ACHN (cell line): ENCODE data around the gene NPHP4.

Experiments used
- DNase-seq: peaks from one replicate; pipeline ENCODE4 v3.0.0-alpha.2; 2015
- in situ Hi-C: cut with HindIII; loops from 2 replicates; pipeline ENCODE4 v1.10.0; 2017; ENCODE audit warnings: low sequenced_read_pairs, low pct_ligation_motif_present, low pct_unique_long_range_greater_than_20kb

The NPHP4 gene

GRCh38 chr1:5979536-5980313 is 12.5 kb downstream of the NPHP4 start:
- in situ Hi-C loops: no loop called here
- DNase-seq: no peak

DNA sequence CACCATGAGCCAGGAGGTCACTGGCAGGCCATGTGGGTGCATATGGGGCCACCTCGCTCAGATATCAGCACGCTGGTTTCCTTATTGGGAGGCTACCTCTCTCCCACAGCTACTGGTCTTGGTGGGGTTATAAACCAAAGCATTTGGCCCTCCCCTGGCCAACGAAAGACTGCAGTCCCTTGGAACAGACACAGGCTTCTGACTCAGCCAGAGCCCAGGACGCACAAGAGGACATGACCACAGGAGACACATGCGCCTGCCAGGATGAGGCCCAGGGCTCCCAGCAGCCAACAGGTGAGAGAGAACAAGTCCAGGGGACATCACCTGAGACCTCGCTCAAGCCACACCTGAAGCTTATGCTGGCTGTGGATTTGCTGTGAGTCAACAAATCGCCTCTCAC is 13.8 kb downstream of the NPHP4 start:
- peak; percentile 4 for DNase-seq
- in situ Hi-C loops: no loop called here

DNA sequence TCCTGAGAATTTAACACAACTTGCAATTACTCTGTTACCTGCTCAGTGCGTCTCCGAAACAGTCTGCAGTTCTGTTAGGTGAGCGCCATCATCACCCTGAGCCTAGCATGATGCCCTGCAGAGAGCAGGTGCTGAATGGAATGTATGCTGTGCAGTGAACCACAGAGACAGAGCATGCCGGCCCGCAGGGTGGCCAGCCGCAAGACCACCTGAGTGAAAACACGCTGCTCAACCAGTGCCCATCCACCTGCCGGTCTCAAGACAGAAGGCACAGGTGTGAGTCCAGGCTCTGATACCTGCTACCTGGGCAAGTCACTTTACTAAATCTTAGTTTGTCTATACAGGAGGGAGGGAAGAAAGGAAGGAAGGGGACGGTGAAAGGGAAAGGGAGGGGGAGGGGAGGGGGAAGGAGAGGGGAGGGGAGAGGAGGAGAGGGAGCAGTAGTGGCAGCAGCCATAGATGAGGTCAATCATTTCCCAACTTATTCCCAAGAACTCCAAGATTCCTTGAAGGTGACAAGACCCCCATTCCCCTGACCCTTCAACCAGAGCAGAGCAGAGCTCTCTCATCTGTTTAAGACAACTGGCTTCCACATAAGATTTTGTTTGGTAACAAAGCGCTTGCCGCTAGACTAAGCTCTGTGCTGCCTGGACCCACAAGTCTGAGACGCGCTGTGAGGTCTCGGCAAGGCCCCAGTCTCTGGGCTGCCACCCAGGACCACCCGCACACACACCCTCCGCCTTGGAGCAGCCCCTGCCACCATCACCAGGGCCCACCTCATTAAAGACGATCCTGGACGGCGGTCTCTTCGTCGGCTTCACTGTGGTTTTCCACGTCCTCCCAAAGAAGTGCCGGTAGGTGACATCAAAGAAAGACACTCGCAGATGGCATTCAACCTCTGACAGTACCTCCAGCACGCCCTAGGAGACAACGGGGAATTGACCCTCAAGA is 14.5 kb downstream of the NPHP4 start:
- DNase-seq: peak; percentile 15
- in situ Hi-C loops: no loop called here

GRCh38 chr1:5976726-5977493 is 15.3 kb downstream of the NPHP4 start:
- DNase-seq: no peak
- in situ Hi-C loops: no loop called here

GRCh38 chr1:5976231-5976630 is 16.0 kb downstream of the NPHP4 start:
- no peak for DNase-seq
- in situ Hi-C loops: no loop called here

GRCh38 chr1:5975133-5975880 is 16.9 kb downstream of the NPHP4 start:
- in situ Hi-C loops: no loop called here
- DNase-seq: peak; percentile 54

GRCh38 chr1:5974631-5975030 is 17.6 kb downstream of the NPHP4 start:
- in situ Hi-C loops: no loop called here

GRCh38 chr1:5973771-5974170 is 18.5 kb downstream of the NPHP4 start:
- DNase-seq: no peak
- in situ Hi-C loops: no loop called here

More at GRCh38 chr1:5974631-5975030, 17.6 kb downstream of the NPHP4 start:
- DNase-seq: no peak

DNA sequence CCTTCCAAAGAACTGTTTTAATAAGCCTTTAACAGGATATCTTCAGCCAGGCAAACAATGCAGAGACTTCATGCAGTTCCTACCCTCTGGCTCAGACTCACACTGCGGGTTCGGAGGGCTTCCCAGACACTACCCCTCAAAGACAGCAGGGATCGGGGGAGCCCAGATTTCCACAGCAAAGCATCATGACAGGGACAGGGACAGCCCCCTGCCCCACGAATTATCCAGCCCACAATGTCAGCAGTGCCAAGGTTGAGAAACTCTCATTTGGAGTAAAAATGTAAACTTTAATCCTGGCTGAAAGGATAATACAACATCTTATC is 20.1 kb downstream of the NPHP4 start:
- in situ Hi-C loops: no loop called here
- DNase-seq: no peak

DNA sequence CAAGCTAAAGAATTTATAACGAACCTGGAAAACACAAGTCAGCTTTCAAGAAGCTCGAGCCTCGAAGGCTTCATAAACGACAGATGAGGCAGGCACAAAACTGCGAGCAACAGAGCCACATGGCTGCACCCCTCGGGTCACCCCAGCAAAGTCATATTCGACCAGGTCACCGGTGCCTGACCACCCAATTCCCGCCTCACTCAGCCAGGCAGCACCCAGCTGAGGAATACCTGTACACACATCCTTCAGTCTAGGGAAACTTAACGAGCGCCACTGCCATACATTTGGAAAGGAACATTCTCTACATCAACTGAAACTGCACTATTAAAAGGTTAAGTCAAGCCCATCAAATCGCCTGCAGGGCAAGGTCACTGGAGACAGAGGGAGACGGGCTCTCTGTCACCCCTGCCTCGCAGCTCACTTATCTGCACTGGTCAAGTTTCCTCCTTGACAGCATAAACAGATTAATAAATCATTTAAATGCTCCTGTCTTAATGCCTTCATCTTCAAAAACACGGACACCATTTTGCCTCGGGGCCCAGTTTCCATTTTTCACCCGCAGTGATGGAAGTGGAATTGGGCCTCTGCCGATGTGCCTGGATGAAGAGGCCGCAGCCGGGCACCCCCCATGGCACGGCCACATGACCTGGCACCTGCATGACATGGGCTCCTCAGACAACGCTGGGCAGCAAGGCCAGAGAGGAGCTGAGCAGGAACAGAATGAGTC is 20.6 kb downstream of the NPHP4 start:
- in situ Hi-C loops: no loop called here
- DNase-seq: no peak

DNA sequence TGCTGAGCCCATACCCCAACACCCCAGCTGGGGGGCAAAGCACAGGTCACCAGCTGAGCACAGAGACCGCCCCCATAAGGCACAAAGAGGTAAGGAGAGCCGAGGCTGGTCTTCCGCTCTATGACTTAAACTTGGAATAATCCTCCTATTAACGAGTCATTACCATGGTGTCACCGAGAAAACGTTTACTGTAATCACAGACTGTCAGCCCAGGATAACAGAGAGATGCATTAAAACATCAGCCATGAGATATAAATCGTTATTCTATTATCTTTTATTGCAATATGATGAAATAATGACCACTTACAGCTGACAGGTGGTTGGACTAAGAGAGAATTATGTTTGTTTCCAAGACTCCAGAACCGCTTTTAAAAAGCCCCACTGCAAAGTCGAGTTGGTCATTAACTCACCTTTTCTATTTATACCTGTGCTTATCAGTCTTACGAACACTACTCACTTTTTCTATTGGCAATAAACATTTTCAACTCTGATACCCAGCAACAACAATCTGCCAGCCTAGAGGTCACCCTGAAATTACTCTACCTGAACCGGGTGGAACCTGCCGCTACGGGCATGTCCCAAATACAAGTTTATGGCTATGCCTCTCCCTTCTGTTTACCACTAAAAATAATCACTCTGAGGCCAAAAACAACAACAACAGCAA is 21.5 kb downstream of the NPHP4 start:
- in situ Hi-C loops: no loop called here
- no peak for DNase-seq

- DNase-seq: no peak
- in situ Hi-C loops: no loop called here
Measured at GRCh38 chr1:5969168-5969567, 23.1 kb downstream of the NPHP4 start.

GRCh38 chr1:5968161-5968736 is 24.0 kb downstream of the NPHP4 start:
- DNase-seq: no peak
- in situ Hi-C loops: no loop called here

GRCh38 chr1:5967351-5968160 is 24.7 kb downstream of the NPHP4 start:
- in situ Hi-C loops: no loop called here
- DNase-seq: no peak

- DNase-seq: no peak
- in situ Hi-C loops: no loop called here
Measured at GRCh38 chr1:5966543-5967205, 25.6 kb downstream of the NPHP4 start.

DNA sequence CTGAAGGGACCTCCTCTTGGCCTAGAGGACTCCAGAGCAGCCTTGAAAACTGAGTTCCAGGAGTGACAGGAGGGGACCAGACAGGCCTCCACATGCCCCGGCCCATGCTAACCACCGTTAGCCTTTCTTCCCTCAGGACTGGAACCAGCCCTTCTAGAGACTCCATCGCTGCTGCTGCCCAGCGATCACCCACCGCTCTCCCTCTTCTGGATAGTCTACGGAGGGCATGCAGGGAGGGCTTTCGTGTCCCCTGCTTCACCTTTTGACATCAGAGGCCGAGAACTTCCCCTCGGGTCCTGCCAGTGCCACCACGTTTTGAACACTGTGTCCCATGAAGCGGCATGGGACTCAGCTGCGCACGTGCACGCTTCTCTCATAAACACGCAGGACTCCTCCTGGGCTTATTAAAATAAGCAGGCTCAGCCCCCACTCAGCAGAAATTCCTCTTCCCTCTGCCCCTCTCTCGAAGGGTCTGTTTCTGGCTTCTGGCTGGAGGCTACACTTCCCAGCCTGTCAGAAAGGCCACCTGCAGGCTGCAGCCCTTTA is 26.6 kb downstream of the NPHP4 start:
- DNase-seq: no peak
- in situ Hi-C loops: no loop called here
